RKO (cell line): ENCODE measurements around the gene ZNF423.
"Not testable (repeated sequence)": the region's sequence is repeated elsewhere in the genome, so short reads cannot be mapped to it uniquely, and the experiment has no call there.

Experiments used
- DNase-seq: peaks from one replicate; pipeline ENCODE4 v3.0.0-alpha.2; 2016; ENCODE audit warnings: low spot score

Gene ZNF423

GRCh38 chr16:49855822-49856671 is at the start of gene ZNF423:
ZNF423 (minus strand) TSS chr16:49856112; CDS start chr16:49855774, 338 bp downstream.
- no peak for DNase-seq

GRCh38 chr16:49904348-49905062 is 48.6 kb upstream of the ZNF423 start:
- DNase-seq, result no peak

- DNase-seq, result no peak
These were observed 47.0 kb upstream of the ZNF423 start for GRCh38 chr16:49902908-49903307.

GRCh38 chr16:49901711-49902110 is 45.8 kb upstream of the ZNF423 start:
- DNase-seq, result no peak

- DNase-seq, result no peak
These were observed 45.0 kb upstream of the ZNF423 start for GRCh38 chr16:49900875-49901274.

- DNase-seq, result no peak
These were observed 44.2 kb upstream of the ZNF423 start for GRCh38 chr16:49899991-49900695.

- no peak for DNase-seq
These were observed 40.6 kb upstream of the ZNF423 start for GRCh38 chr16:49896447-49896964.

GRCh38 chr16:49890876-49891275 is 35.0 kb upstream of the ZNF423 start:
- DNase-seq, result no peak

GRCh38 chr16:49889725-49890397 is 33.9 kb upstream of the ZNF423 start:
- peak; percentile 51 for DNase-seq

GRCh38 chr16:49886554-49887094 is 30.7 kb upstream of the ZNF423 start:
- DNase-seq, result no peak

GRCh38 chr16:49884033-49885015 is 28.4 kb upstream of the ZNF423 start:
- no peak for DNase-seq

- no peak for DNase-seq
These were observed 27.4 kb upstream of the ZNF423 start for GRCh38 chr16:49883076-49884014.

- DNase-seq, result no peak
These were observed 26.0 kb upstream of the ZNF423 start for GRCh38 chr16:49881890-49882289.

GRCh38 chr16:49878540-49878939 is 22.6 kb upstream of the ZNF423 start:
- DNase-seq, result not testable (repeated sequence)

GRCh38 chr16:49876716-49877129 is 20.8 kb upstream of the ZNF423 start:
- DNase-seq, result peak; percentile 16

- DNase-seq, result no peak
These were observed 20.1 kb upstream of the ZNF423 start for GRCh38 chr16:49875806-49876715.

GRCh38 chr16:49874613-49875237 is 18.8 kb upstream of the ZNF423 start:
- no peak for DNase-seq

- not testable (repeated sequence) for DNase-seq
These were observed 15.9 kb upstream of the ZNF423 start for GRCh38 chr16:49871824-49872223.
